Measurements from ENCODE around the gene HP1BP3.

Gene HP1BP3

DNA sequence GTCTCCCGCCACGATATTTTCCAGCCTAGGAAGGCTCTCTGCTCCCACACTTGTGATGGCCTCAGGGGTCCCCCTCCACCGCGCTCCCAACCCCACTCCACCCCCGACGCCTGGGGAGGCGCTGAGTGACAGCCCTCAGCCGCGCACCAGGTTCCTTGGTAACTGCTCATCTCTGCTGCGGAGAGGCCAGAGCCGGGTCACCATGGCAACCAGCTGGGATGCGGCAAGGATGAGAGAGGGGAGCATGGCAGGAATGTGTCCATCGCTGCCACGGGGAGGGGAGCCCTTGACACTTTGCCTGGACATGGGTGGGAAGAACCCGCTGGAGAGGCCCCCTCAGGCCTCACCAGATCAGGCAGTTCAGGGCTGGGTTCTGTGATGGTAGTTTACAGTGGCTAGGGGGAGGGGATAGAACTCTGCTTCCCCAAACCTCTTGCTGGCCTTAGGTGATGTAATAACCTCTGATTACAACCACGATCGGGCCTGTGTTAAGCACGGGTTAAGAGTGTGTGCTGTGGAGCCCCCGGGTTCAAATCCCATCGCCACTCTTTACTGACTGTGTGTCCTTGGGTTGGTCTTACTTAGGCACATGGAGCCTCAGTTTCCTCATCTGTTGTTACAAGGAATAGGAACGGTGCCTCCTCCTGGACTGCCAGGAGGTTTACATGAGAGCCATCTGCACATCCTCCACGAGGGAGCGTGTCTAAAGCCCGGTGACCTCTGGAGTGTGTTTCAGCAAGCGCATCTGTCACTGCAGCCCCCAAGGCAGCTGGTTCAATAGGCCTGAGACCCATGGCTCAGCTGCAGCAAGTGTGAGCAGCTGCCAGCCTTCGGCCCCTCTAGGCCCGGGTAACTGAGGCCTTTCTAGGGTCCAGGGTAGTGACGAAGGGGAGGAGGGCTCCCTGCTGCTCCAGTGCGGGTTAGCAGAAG is 75.6 kb downstream of the HP1BP3 start:
- no peak for DNase-seq (ENCODE audit: low spot score)

GRCh38 chr1:20710469-20711284 is 76.4 kb downstream of the HP1BP3 start:
- DNase-seq (ENCODE audit: low spot score), result no peak

- no peak for DNase-seq (ENCODE audit: low spot score)
These were observed 77.2 kb downstream of the HP1BP3 start for GRCh38 chr1:20709868-20710267.

DNA sequence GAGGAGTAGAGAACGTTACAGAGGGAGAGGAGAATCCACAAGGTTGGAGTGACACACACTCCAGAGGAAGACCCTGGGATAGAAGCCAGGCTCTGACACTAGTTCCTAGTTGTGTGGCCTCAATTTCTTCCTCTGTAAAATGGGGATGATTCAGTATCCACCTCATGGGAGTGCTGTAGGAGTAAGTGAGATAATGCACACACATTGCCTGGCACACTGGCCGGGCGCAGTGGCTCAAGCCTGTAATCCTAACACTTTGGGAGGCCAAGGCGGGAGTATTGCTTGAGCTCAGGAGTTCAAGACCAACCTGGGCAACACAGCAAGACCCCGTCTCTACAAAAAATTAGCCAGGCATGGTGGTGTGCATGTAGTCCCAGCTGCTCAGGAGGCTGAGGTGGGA is 78.2 kb downstream of the HP1BP3 start:
- no peak for DNase-seq (ENCODE audit: low spot score)

DNA sequence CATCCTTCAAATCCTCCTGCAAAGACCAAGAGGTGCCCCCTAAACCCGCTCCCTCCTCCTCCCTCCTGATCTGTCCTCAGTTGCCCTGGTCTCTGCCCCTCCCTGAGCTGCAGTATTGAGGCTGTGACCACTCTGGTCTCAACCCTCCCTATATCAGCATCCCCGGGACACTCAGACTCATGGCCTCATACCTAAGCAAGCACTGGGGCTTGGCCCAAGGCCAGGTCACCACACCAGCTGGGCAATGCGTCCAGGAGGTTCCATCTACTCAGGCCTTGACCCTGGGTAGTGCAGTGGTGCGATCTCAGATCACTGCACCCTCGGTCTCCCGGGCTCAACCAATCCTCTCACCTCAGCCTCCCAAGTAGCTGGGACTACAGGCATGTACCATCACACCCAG is 79.0 kb downstream of the HP1BP3 start:
- no peak for DNase-seq (ENCODE audit: low spot score)

- DNase-seq (ENCODE audit: low spot score), result no peak
These were observed 80.3 kb downstream of the HP1BP3 start for GRCh38 chr1:20706841-20707240.

DNA sequence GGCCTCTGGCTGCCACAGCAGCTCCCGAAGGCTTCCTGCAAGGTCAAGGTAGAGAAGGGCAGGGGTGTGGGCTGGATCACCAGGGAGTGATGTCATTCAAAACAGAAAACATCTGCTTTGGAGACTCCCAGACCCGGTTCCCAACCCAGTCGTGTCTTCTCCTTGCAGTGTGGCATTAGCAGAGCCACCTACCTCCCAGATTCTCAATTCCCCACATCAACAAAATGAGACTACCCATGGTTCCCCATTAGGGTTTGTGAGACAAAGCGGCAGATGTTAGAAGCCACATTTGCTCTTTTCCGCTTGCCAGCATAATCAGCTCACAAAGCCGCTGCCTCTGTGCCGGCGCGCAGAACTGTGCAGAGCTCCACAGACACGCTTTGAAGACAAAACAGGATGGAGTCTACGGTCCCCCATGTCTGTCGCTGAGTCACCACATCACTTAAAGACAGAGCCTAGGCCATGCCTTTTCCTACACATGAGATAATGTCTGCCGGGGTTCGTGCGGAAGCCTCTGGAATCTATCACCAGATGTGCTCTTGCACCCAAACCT is 81.8 kb downstream of the HP1BP3 start:
- DNase-seq (ENCODE audit: low spot score), result no peak

GRCh38 chr1:20704390-20705202 is 82.5 kb downstream of the HP1BP3 start:
- no peak for DNase-seq (ENCODE audit: low spot score)

GRCh38 chr1:20703124-20703756 is 83.9 kb downstream of the HP1BP3 start:
- DNase-seq (ENCODE audit: low spot score), result no peak

DNA sequence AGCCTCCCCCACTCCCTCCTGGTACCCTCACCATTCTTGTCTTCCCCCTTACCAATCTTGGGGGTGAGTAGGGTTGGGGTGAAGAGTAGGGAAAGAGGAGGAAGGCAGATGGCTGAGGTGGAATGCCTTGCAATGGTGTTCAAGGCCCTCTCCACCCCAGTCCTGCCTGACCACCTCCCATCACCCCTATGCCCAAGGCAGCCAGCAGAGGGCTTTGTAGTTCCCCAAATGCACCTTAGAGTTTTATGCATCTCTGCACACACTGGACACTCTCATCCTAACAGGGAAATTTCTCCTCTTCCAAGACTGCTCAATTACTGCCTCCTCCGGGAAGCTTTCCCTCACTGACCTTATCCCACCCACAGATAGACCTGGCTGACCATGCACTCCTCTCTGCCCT is 84.7 kb downstream of the HP1BP3 start:
- DNase-seq (ENCODE audit: low spot score), result no peak

DNA sequence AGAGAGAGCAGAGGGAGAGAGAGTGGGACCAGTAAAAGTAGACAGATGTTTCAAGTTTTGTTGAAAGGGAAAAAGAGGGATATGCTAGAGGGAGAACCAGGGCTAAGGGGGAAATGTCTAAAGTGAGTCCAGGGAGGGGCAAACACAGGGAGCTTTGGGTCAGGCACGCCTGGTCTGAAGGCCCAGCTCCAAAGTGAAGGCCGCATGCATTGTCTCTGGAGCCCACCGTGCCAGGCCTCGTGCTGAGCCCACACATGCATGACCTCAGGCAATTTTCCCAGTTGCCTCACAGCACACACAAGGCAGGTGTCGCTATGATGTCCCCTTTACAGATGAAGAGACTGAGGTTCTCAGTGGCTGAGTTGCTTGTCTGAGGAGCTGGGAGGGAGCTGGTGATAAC is 85.3 kb downstream of the HP1BP3 start:
- no peak for DNase-seq (ENCODE audit: low spot score)

DNA sequence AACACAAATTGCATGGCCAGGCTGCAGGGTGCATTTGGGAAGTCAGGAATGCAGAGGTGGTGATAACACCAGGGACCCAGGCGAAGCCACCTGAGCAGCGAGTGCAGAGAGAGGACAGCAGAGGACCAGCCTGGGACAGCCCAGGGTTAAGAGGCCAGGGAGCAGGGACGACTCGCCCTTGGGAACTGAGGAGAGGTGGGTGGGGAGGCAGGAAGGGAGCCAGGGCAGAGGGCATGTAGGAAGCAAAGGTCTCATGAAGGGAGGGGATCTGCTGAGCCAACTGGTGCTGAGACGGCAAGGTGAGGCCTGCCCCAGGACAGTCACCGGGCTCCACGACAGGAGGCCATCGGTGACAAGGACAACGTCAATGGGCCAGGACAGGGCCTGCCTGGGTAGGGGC is 85.7 kb downstream of the HP1BP3 start:
- no peak for DNase-seq (ENCODE audit: low spot score)

GRCh38 chr1:20700636-20701215 is 86.4 kb downstream of the HP1BP3 start:
- DNase-seq (ENCODE audit: low spot score), result no peak

DNA sequence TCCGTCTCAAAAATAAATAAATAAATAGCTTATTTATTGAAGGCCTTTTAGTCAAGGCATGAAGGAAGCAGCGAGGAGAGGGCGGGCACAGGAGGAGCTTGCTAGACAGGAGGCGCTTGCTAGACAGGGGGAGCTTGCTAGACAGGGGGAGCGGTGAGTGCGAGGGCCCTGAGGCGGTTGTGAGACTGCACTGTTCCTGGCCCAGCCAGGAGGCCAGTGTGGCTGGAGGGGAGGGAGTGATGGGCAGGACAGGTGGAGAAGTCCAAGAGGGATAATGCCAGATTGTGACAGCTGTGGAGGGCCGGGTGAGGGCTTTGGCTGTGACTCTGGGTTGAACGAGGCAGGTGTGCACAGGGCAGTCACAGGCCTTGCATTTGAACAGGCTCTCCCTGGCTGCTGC is 87.5 kb downstream of the HP1BP3 start:
- no peak for DNase-seq (ENCODE audit: low spot score)

DNA sequence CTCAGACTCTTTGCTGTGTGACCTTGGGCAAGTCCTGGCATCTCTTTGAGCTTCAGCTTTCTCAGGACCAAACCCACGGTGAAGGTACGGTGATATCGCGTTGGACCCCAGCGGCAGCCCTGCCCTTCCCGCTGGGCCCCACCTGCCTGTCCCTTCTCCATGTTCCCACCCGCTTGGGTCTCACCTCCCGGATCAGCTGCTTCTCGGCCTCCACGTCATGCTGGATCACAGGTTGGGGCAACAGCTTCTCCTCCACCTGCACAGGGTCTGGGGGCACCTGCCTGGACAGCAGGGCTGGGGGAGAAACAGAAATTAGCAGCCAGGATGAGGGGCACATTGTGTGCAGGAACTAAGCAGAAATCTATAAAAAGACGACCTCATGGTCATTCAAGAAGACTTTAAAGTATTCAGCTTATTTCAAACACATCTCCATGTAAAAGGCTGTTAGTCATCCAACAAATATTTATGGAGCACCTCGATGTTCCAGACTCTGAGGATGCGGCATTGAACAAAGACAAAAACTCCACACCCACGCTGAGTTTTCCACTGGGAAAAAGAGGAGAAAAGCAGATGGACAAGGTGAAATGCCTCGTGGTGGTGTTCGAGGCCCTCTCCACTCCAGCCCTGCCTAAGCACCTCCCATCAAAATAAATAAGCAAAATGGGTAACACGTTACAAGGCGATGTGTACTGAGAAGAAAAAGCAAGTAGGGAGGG is 88.8 kb downstream of the HP1BP3 start:
- no peak for DNase-seq (ENCODE audit: low spot score)

DNA sequence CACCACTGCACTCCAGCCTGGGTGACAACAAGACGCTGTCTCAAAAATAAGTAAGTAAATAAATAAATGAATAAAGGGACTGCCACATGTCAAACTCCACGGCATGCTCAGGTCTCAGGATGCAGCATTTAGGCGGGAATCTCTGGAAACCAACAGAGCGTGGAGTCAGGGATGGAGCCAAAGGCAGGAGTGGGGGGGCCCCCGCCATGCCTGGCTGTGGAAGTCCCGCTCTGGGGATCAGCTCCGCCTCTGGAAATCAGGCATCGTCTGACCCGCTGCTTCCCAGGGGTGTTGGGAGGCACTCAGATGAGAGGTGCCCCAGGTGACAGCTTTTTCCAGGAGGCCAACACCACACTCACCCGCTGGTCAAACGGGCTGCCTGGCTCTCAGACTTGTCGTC is 89.5 kb downstream of the HP1BP3 start:
- no peak for DNase-seq (ENCODE audit: low spot score)

GRCh38 chr1:20696397-20697333 is 90.4 kb downstream of the HP1BP3 start:
- DNase-seq (ENCODE audit: low spot score), result peak; percentile 92

DNA sequence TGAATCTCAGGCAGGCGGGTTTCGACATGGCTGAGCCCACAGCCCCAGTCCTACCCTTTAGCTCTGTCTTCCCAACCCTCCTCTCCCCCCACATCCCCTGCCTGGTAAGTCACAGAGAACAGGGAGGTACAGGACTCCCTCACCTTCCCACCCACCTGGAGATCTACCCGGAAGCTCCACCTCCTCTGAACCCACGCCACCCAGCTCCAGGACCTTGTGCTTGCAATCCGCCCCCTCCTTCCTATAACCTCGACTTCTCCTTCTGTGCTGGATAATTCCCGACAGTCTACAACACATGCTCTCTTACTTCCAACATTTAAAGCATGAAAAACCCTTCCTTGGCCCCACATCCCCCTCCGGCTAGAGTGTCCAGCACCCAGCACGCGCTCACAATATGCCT is 91.6 kb downstream of the HP1BP3 start:
- no peak for DNase-seq (ENCODE audit: low spot score)

DNA sequence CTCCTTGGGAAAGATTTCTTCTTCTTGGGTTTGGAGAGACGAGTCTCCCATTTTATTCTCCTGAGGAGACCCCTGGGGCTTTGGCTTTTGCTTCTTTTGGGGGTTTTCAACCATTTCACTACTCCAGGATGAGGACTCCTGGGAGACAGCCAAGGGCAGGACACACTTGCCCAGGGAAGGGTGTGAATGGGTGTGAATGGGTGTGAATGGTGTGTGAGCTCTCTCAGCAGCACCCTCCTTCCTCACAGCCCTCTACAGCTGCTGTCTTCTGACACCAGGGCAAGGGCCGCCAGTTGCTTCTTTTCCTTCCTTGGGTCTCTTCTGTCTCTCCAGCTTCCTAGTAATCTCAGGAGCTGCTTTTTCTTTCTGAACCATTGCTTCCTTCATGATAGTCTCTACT is 93.5 kb downstream of the HP1BP3 start:
- DNase-seq (ENCODE audit: low spot score), result no peak
